Stimulated activated CD8-positive, alpha-beta memory T cell treated with anti-CD3 and anti-CD28 coated beads, Interleukin-2, amount 100 ng/mL, for 1 hour (primary cell): ENCODE results near the gene VCL.
"Not testable (repeated sequence)": the region's sequence is repeated elsewhere in the genome, so short reads cannot be mapped to it uniquely, and the experiment has no call there.

Experiments
- DNase-seq, 2 donors: peaks; one replicate each; pipeline ENCODE4 v3.0.0-alpha.2; 2020; ENCODE audit warnings: low read depth in 2 of 2

The VCL gene

DNA sequence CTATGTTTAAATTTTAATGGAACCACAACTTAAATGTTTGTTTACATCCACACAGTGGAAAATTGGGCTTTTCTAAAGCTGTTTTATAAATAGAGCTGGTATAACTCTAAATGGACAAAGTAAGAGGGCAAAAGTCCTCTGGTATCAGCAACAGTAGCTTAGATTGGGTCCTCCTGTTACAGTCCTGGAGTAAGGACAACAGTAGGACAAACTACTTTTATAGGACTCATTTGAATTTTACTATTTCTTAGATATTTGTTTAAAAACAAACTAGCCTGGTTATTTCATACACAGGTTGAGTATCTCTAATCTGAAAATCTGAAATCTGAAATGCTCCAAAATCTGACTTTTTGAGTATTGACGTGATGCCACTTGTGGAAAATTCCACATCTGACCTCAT lies 8.4 kb downstream of the VCL start:
- no peak for DNase-seq

DNA sequence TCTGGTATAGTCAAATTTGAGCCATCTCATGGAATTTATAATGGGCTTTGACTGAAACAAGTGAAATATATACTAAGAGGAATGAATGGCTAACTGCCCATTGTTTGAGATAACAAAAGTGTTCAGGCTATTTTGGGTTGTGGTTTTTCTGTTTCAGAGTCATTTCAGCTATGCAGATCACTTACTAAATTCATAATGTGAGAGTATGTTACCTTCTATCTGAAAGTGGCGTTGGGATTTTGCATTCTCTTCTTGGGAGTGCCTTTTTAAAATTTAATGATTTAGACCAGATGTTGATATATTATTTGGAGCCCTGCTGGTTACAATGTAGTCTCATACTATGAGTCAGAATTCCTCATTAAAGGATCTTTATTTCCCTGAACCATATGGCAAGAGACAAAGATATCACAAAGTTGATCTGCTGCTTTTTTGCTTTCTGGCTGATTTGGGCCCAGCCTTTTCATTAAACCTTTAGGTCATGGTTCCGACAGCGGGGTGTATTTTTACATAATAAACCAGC lies 10.4 kb downstream of the VCL start:
- DNase-seq = no peak

DNA sequence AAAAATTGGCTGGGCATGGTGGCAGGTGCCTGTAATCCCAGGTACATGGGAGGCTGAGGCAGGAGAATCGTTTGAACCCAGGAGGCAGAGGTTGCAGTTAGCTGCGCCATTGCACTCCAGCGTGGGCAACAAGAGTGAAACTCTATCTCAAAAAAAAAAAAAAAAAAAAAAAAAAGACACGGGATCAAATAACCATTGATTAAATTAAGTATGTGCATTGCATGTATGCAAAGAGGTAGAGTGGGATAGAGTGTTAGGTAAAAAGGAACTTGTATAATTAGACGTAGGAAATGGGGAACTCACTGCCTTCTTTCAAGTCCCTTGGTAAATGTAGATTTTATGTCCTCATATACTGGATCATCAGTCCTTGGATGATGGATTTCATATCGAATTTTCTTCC lies 13.1 kb downstream of the VCL start:
- no peak for DNase-seq

DNA sequence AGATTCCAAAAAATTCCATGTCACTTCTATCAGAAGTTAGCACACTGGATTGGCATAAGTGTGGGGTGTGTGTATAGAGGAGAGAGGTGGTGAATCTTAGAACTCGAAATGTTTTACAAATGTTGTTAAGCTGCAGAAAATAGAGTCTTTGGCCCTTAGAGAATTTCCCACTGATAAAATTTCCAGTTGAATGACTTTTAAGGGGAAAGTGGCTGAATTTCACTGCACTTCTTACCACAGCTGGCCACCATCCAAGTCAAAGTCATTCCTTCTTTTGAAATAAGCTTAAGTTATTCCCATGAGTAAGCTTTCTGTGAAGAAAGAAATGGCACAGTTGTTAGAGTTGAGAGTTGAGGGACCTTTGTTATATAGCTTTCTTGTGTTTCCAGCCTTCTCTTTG lies 13.9 kb downstream of the VCL start:
- no peak for DNase-seq

DNA sequence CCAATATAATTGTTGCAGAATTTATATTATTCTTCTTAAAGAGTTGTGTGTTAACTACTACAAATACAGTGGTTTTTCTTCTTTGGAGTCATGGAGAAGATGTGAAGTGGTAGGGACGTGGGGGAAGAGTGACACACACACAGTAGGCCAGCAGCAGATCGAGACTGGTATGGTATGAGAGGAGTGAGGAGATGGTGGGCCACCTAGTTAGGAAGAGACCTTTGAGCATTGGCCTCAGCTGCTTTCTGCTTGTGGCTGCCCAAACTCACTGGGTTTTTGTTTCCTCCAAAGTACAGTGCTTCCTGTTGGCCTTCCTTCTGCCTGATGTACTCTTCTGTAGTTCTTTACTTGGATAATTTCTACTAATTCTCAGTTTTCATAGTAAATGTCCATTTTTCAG lies 14.6 kb downstream of the VCL start:
- no peak for DNase-seq

DNA sequence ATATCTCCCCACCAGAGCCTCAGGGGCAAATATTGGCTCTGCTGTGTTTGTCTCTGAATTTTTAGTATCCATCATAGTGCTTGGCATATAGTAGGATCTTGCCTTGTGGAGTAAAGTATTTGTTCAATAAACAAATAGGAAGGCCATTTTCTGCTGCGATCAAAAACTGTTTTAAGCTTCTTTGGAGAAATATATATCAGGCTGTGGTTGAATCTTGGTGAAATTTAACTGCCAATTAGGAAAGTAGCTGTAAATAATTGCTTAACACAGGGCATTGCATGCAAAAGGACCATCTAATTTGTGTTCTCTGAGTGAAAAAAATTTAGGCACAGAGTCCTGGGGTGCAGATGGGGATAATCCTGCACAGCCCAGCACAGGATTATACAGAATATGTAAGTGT lies 15.1 kb downstream of the VCL start:
- no peak for DNase-seq

DNA sequence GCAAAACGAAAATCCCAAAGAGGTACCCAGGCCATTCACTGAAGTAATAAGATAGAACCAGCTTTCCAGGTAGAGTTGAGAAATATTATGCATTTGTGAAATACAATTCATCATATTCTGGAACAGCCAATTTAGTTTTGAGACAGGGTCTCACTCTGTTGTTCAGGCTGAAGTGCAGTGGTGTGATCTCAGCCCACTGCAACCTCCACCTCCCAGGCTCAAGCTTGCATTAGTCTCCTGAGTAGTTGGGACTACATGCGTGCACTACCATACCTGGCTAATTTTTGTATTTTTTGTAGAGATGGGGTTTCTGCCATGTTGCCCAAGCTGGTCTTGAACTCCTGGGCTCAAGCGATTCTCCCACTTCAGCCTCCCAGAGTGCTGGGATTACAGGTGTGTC lies 16.7 kb downstream of the VCL start:
- not testable (repeated sequence) for DNase-seq

DNA sequence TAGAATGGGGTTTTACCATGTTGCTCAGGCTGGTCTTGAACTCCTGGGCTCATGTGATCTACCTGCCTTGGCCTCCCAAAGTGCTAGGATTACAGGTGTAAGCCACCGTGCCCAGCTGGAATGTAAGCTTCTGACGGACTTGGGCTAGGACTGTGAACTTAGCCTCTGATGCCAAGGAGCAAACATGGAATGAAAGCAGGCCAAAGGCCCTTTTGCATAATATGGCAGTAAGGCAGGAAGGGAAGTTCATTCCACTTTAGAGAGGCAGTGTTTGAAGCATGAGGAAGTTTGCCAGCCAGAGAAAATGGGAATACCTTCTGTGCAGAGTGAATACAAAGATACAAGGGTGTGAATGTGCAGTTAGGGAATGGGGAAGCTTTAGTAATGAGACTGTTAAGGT lies 20.3 kb downstream of the VCL start:
- DNase-seq = no peak

DNA sequence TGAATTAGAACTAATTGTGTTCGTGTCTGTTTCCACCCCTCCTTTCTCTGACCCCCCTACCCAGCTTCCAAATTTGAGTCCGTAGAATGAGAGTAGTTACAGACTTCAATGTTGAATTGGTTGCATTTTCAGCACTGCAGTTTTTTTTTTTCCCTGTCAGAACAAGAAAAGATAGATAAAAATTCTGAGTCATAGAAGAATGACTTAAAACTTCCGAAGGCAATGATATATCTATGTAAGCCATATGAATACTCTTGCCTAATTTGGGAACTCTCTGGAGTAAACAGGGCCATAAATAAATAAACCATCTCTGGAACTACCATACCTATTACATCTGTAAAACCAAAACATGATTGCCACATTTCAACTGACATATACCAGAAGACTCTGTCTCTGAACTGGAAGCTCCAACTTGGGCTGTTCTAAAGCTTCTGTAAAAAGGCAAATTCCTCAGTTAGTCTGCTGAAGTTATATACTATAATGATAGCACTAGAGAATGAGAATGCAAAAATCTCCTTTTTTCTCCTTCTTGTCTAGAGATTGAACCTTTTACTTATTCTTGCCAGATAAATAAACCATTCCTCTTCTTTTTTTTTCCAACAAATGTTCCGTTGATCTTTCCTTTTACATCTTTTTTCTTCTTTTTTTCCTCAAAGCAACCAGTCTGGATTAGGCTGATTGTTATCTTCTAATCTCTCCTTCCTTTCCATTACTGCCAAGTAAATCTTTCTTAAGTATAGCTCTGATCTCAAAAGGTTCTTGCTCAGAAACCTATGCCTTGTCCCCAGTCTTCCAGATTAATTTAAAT lies 23.5 kb downstream of the VCL start:
- DNase-seq = no peak

DNA sequence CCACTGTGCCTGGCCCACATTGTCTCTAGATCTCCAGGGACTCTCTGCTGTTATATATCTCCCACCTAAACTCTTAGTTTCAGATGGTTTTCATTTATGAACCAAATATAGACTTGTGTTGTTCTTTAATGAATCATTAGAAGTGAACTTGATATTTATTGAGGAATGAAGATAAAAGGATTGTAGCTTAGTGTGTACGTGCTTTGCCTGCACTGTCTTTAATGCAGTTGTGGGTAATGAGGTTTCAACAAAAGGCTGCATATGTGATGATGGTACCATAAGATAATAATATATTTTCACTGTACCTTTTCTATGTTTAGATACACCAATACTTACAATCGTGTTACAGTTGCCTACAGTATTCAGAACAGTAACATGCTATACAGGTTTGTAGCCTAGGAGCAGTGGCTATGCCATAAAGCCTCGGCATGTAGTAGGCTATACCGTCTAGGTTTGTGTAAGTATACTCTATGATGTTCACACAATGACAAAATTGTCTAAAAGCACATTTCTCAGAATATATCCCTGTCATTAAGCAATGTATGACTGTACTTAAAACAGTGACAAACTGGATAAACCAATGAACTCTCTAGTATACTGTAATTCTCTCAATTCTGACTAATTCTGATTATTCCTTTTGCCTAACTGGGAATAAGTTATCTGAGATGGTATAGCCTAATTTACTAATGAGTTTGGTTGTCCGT lies 25.2 kb downstream of the VCL start:
- no peak for DNase-seq

DNA sequence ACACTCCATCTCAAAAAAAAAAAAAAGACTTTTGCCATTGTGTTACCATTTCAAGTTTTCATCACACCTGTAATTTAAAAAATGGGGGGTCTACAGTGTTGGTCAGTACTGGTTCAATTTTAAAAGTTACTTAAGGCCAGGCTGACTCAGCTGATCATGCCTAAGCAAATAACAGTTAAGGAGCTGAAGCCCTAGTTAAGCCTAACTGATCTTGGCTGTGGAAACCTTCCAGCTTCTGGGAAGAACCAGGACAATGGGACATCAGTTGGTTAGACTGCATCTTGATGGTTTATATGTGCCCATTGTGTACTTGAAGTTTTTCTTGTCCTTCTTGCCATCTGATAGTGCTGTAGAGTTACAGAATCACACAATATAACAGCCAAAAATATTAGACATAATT lies 26.7 kb downstream of the VCL start:
- no peak for DNase-seq

DNA sequence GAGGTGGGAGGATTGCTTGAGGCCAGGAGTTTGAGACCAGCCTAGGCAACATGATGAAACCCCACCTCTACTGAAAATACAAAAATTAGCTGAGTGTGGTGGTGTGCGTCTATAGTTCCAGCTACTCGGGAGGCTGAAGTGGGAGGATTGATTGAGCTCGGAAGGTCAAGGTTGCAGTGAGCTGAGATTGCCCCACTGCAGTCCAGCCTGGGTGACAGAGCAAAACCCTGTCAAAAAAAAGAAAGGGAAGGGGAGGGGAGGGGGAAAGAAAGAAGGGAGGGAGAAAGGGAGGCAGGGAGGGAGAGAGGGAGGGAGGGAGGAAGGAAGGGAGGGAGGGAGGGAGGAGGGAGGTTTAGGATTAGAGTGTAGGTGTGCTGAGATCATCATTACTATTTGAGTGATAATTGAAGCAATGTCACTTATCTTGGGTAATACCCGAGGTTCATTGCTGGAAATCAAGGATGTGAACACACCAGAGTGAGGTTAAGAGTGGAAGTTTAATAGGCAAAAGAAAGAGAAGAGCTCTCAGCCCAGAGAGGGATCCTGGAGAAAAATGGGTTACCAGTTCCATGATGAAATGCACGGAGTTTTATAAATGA lies 27.6 kb downstream of the VCL start:
- no peak for DNase-seq

DNA sequence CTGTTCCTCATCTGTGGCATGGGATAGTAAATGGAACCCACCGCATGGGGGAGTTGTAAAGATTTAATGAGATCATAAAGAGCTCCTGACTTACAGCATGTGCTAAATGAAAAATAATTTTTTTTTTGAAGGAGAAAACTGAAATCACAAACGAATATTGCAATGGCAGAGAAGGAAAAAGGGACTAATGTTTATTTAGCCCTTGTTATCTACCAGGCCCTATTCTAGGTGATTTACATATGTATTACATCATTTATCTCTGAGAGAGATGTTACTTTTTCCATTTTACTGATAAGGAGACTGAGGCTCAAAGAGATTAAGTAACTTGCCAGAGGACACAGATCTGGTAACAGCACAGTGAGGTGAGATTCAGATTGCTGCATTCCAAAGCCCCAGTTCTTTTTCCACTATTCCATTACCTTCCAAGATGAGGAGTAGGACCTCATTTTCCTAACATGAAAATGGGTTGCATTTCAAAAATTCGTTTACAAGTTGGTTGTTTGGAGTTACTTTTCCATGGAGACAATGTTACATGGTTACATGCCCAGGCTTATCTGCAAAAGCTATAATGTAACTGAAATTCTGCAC lies 28.6 kb downstream of the VCL start:
- no peak for DNase-seq

DNA sequence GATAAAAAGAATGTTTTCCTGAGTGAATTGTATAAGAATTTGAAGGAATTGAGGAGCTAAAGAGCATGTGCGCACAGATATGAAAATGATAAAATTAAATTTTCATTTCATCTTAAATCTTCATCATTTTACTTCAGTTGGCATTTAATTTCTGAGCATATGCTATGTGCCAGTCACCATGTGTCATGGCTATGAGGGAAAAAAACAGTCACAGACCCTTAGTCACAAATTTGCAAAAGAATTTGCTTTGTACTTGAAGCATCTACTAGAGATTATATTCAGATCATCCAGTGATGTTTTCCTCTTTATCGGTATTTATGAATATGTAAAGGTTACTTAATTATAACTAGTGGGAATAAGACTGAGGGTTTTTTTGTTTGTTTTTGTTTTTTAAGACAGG lies 29.8 kb downstream of the VCL start:
- no peak for DNase-seq

DNA sequence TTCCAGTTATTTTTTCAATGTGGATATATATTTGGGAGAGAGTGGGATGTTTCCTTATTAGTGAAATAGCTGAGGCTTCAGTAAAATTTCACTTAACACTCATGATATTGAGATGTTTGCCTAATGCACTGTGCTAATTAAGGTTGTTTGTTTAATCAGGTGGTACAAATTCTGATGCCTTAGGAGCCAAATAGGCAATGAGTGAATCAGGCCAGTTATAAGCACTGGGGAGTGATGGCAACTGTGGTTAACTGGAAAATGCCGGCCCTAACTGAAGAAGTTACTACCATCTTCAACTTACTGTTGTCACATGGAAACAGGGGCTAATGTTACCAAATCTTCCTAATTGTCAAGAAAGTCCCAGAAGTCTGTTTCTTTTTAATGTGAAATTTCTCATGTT lies 32.0 kb downstream of the VCL start:
- no peak for DNase-seq

DNA sequence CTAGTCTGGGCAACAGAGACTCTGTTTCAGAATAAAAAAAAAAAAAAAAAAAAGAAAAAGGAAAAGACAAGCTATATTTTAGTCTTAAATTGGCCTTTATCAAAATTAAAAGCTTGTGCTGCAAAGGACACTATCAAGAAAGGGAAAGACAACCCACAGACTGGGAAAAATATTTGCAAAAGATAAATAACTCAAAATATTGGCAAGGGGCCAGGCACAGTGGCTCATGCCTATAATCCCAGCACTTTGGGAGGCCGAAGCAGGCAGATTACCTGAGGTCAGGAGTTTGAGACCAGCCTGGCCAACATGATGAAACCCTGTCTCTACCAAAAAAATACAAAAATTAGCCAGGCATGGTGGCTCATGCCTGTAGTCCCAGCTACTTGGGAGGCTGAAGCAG lies 34.3 kb downstream of the VCL start:
- DNase-seq = not testable (repeated sequence)

DNA sequence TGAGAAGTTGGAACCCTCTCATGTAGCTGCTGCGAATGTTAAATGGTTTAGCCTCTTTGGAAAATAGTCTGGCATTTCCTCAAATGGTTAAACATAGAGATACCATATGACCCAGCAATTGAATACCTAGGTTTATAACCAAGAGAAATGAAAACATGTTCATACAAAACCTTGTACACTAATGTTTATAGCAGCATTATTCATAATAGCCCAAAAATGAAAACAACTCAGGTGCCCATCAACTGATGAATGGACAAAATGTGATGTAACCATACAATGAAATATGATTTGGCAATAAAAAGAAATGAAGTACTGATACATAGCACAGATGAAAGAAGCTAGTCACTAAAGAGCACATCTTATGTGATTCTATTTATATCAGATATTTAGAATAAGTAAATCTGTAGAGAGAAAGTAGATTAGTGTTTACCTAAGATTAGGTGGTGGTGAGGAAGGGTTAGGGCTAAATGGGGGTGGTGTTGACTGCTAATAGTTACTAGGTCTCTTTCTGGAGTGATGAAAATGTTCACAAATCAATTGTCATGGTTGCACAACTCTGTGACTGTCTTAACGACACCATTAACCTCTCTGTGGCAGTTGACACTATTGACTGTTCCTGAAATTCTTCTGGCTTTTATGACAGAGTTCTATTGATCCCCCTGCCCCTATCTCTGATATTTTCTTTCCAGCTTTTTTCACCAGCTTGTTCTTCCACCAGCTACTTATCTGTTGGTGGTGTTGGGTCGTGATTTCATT lies 35.2 kb downstream of the VCL start:
- no peak for DNase-seq

DNA sequence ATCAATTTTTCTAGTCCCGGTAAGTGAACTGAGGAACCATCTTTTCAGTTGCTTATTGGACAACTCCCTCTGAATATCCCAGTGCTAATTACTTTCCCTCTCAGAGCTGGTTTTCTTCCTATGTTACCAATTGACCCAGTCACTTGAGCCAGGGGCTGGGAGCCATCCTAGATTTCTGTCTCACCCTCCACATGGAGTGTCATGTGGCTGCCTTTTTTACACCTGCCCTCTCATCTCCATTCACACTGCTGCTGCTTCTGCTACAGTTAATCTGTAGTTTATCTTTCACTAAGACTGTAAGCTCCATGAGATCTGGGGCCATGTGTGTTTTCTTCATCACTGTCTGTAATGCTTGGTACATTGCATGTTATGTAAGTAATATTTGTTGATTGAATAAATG lies 35.8 kb downstream of the VCL start:
- DNase-seq = no peak

DNA sequence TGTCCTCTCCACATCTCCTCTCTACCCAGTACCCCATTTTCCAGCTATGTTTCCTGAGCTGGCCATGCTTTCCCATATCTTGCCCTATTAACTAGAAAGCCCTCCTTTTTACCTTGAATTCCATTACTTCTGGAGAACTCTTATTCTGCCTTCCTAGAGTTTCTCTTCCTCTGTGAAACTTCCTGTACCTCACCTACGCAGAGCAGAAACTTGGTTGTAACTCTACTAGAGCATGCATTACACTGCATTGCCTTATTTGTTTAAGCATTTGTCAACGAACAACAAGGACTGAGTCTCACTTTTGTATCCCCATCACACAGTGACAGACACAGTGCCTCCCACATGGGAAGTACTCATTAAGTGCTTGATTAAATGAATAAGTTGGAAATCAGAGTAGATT lies 36.4 kb downstream of the VCL start:
- no peak for DNase-seq

DNA sequence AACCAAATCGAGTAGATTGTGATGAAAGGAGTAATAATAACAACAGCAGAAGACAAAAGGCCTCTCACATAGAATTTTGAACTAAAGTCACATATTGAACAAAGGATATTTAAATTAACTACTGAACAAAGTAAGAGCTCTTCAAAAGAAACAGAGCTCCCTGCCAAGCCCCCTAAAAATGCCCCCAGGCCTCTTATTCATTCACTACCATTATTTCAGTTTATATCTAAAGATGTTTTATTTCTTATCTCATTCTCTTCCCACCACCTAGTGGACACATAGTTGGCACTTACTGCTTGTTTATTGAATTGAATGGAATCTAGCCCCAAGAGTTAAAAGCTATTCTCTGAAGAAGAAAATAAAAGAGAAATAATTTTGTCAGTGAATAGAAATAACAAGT lies 37.4 kb downstream of the VCL start:
- no peak for DNase-seq

DNA sequence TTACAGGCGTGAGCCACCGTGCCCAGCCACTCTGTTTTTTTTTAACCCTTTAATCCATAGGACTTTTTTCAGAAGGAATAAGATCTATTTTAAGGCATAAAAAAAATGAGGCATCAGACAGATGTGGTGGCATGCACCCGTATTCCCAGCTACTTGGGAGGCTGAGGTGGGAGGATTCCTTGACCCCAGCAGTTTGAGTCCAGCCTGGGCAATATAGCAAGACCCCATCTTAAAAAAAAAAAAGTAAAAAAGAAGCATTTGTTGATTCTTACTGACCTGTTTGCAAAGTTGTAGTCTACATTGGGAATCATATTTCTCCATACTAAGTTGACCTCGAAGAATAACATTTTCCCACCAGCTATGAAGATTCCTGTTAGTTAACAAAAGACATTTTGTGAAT lies 38.6 kb downstream of the VCL start:
- no peak for DNase-seq
